NT2/D1 (cell line): Measurements from ENCODE around the gene ZNF71.

Source experiments
- SUZ12 ChIP-seq: IDR thresholded peaks from 2 replicates; pipeline ENCODE4 v1.6.1; 2011; ENCODE audit not compliant: insufficient read length, insufficient read depth; ENCODE audit errors: extremely low read depth
- YY1 ChIP-seq: IDR thresholded peaks from 2 replicates; pipeline ENCODE4 v1.6.1; 2011; ENCODE audit not compliant: insufficient read length, insufficient read depth
- ZNF274 ChIP-seq: IDR thresholded peaks from 2 replicates; pipeline ENCODE4 v1.6.1; 2011; ENCODE audit warnings: mild to moderate bottlenecking, low read depth, low read length

- TF ChIP-seq ZNF274 = no peak
- TF ChIP-seq YY1 = no peak
- TF ChIP-seq SUZ12 = no peak
Measured at GRCh38 chr19:56639217-56639616, 44.1 kb downstream of the ZNF71 start.
